Testis (tissue), 2 donors: Measurements from ENCODE around the gene ZNF687.

Experiments
- POLR2A ChIP-seq: fragments of 450-650 bp; IDR thresholded peaks from one replicate; pipeline ENCODE4 v1.6.1; 2017; ENCODE audit warnings: antibody characterized with exemption, mild to moderate bottlenecking, moderate library complexity
- TF ChIP-seq, protein P1 (sequence below), 3 experiments: fragments of 450-650 bp in 2 of 3; fragments of 200-600 bp in 1 of 3; sonication (generic) in 1 of 3; IDR thresholded peaks; one replicate each; pipeline ENCODE4 v1.5.1; 2016 to 2019; ENCODE audit warnings: antibody characterized with exemption in 3 of 3, mild to moderate bottlenecking in 2 of 3, moderate library complexity in 1 of 3

DNA sequence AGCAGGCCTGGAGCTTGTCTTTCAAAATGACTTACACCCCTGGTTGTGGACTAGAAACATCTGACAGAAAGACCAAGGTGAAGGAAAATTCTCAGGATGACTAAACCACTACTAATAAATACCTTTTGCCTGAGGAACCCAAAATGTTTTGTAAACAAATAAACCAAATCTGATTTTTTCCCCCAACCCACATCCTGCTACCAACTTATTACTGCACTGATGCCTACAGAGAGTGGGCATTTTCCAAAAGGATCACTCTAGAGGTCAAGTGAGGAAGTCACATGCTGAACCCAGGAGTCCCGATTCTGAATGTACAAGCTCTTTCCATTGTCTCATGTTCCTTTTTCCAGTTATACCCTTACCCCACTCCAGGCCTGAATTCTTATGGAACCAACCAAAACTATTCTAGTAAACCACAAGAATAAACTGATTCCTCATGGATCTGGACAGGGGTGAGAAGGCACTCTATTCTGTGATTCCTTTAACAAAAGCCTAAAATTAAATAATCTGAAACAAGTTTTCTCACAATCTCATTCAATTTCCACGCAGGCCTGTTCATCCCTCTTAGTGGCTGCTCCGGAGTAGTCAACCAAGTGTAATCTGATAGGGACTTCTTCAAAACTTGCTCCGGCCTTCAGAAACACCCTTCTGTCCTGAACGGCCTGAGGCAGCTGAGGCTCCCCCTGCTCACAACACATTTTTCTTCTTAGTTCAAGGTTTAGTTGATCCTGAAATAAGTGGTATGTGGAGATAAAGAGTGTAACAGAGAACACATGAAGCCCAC, 43.7 kb downstream of the ZNF687 start:
- TF ChIP-seq, protein P1, sequence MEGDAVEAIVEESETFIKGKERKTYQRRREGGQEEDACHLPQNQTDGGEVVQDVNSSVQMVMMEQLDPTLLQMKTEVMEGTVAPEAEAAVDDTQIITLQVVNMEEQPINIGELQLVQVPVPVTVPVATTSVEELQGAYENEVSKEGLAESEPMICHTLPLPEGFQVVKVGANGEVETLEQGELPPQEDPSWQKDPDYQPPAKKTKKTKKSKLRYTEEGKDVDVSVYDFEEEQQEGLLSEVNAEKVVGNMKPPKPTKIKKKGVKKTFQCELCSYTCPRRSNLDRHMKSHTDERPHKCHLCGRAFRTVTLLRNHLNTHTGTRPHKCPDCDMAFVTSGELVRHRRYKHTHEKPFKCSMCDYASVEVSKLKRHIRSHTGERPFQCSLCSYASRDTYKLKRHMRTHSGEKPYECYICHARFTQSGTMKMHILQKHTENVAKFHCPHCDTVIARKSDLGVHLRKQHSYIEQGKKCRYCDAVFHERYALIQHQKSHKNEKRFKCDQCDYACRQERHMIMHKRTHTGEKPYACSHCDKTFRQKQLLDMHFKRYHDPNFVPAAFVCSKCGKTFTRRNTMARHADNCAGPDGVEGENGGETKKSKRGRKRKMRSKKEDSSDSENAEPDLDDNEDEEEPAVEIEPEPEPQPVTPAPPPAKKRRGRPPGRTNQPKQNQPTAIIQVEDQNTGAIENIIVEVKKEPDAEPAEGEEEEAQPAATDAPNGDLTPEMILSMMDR (IDR thresholded peaks at IDR 0.05), result no peak
- no peak for TF ChIP-seq POLR2A
